Urothelium cell line (cell line): ENCODE measurements around the gene ACOX3.
A peak's percentile ranks its signal among the peaks of the same experiment; 100 is the strongest.
"Not testable (repeated sequence)": the region's sequence is repeated elsewhere in the genome, so short reads cannot be mapped to it uniquely, and the experiment has no call there.

Experiments used
- DNase-seq: peaks from one replicate; pipeline ENCODE4 v3.0.0; 2011; ENCODE audit warnings: low spot score, mixed read lengths
- FAIRE-seq: peaks from 2 replicates; lab custom pipeline; 2011; peaks lifted over from hg19 to GRCh38; lab: Jason Lieb, UNC

Gene ACOX3

DNA sequence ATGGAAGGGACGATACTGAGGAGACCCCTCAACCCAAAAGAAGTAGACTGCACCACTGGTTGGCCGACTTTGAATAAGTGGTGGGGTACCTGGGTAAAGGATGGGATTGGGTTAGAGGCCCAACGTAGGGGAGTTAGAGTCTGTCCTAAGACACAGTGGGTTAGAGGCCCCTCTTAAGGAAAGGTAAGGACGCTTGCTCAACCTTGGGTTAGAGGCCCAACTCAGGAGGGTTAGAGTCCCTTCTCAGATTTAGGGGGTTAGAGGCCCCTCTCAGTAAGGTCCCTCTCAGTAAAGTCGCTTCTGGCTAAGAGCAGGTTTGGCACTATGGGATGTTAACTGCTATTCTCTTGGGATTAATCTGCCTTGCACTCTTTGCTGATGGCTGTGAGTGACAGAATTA is 81.3 kb downstream of the ACOX3 start:
- DNase-seq (no peak), FAIRE-seq (no peak)

GRCh38 chr4:8356856-8357255 is 83.7 kb downstream of the ACOX3 start:
- FAIRE-seq (no peak), DNase-seq (no peak)

GRCh38 chr4:8355864-8356565 is 84.5 kb downstream of the ACOX3 start:
- FAIRE-seq = no peak
- peak; percentile 22 for DNase-seq

DNA sequence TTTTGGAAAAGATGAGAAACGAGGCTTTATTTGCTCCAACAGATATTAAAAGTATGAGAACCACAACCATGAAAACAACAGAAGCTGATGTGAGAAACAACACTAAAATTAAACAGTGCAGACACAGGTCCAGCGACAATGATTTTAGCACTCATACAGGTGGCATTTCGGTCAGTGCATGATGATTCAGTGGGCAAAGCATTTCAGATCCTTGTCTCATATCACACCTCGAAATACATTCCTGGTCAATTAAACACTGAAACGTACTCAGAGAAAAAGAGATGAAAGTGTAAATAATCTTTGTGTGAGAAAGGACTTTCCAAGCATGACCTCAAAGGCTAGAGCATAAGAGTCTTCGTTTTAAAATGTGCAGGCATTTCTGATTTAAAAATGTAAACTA is 85.2 kb downstream of the ACOX3 start:
- peak; percentile 33 for DNase-seq
- FAIRE-seq = no peak

GRCh38 chr4:8353912-8354453 is 86.5 kb downstream of the ACOX3 start:
- DNase-seq (peak; percentile 77), FAIRE-seq (peak; percentile 74)

DNA sequence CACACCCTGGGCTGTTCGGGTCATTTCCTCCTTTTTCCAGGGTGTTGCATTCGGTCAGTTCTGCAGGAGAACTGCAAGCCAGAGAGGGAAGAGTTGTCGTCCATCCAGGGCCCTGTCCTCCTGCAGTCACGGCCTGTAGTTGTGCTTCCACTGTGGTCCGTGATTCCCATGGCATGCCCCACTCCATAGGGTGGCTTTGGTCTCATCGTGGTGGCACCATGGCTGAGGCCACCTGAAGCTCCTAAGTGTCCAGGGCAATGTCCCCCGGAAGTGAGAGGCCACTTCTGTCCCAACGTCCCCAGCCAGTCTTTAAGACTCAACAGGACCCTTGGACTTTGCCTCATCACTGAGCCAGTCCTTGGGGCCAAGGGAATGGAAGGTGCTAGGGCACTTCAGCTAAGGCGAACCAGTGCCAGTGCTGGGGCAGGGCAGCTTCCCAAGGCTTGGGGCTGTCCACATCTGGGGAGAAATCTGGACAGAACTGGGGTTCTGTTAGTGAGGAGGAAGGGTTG is 87.3 kb downstream of the ACOX3 start:
- DNase-seq (no peak), FAIRE-seq (no peak)

DNA sequence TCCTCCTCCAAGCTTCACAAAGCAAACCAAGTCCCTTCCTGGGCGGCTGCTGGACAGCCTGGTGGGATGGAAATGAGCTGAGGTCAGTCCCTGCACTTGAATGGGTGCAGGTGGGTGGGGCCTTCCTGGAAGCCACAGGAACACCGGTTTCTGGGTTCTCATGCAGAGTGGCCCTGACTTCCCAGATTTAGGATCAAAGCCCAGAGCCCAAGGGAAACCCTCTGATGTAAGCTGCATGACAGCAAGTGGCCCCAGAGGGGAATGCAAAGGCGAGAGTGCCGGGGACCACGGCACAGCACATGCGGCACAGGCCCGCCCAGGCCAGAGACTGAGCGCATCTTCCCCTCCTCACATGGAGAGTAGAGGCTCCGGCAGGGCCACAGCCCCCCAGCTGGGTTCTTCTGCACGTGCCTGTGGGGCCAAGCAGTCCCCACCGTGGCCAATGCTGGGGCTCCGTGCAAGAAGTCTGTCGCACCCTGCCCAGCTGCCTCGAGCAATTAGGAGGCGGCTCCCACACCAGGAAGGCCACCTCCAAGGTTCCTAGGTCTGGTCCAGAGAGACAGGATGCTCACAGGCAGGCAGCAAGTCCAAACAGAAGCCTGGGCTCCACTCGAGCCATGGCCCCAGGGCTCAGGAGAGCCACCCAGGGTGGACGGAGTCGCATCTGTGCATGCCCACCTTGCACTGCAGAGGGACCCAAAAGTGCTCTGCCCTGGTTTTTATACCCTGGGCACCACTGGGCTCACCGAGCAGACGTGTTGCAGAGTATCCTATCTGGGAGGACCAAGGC is 88.0 kb downstream of the ACOX3 start:
- no peak for FAIRE-seq

DNA sequence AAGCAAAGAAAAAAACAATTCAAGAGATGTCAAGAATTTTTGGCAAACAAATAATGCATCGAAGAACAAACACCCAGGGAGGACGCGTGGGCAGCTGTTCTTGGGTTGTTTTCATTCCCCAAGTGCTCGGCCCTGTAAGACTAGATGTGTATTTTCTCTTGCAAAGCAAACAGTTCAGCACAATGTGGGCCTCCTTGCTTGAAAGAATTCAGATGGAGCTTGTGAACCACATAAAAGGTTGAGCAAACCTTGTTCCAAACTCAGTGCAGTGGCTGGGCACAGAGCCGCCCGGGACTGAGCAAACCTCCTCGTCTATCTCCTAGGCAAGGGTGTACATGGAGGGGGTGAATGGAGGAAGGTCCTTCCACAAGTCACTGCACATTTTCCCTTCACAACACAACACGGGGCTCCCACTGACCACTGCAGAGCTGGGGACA is 88.6 kb downstream of the ACOX3 start:
- DNase-seq = no peak
- FAIRE-seq = no peak

More for the DNA sequence above, 88.0 kb downstream of the ACOX3 start:
- DNase-seq = no peak

GRCh38 chr4:8350841-8351461 is 89.6 kb downstream of the ACOX3 start:
- no peak for FAIRE-seq

GRCh38 chr4:8350352-8350751 is 90.2 kb downstream of the ACOX3 start:
- DNase-seq (no peak), FAIRE-seq (no peak)

More at GRCh38 chr4:8350841-8351461, 89.6 kb downstream of the ACOX3 start:
- DNase-seq = no peak

GRCh38 chr4:8349664-8350236 is 90.8 kb downstream of the ACOX3 start:
- DNase-seq = no peak
- no peak for FAIRE-seq

DNA sequence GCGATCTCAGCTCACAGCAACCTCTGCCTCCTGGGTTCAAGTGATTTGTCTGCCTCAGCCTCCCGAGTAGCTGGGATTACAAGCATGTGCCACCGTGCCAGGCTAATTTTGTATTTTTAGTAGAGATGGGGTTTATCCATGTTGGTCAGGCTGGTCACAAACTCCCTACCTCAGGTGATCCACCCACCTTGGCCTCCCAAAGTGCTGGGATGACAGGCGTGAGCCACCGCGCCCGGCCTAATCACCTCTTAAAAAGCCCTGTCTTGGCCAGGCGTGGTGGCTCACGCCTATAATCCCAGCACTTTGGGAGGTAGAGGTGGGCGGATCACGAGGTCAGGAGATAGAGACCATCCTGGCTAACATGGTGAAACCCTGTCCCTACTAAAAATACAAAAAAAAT is 91.3 kb downstream of the ACOX3 start:
- not testable (repeated sequence) for FAIRE-seq, DNase-seq

GRCh38 chr4:8348071-8348470 is 92.5 kb downstream of the ACOX3 start:
- no peak for DNase-seq
- no peak for FAIRE-seq

DNA sequence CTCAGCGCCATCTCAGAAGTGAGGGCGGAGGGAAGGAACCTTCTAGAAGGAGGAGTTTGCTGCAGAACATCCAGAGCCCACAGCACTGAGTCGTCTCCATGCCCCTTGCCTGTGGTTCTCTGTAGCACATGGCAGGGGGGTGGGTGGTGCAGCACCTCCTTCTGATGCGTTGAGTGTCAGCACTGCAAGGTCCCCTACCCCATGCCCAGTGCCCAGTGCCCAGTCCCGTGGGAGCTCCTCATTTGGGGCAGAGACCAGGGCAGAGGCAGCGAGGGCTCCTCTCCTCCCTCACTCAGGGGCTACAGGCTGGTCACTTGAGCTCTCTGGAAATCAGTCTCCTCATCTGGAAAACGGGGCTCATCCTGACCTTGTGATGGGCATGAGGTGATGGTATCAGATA is 92.9 kb downstream of the ACOX3 start:
- FAIRE-seq = no peak
- DNase-seq = no peak

DNA sequence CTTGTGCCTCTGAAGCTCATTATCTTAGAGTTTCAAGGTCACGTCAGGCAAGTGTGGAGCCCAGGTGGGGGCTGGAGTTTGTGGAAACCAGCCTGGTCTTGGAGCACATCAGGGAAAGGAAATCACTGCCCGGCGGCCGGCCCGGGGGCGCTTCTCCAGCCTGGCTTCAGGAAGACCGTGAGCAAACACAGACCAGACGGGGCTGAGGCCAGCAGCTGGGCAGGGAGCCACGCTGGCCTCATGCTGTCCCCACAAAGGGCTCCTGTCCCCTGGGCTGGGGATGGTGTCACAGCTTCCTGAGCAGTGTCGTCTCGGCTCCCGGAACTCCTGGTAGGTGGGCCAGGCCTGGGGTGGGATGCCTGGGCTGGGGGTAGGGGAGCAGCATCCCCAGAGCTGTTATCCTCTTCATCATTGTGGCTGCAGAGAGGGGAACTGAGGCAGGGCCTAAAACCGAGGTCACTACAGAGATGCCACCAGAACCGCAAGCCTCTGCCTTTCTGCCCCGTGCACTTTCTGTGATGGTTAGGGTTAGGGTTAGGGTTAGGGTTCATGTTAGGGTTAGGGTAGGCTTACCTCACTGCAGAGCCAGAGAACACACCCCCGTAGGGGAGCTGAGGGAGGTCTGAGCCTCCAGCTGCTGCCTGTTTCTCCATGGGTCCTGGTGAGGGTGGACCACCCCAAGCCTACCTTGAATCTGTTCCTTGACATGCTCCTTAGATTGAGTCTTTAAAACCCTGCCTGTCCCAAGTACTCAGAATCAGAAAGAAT is 93.5 kb downstream of the ACOX3 start:
- no peak for DNase-seq
- no peak for FAIRE-seq

- no peak for FAIRE-seq
- DNase-seq = no peak
Measured at GRCh38 chr4:8345946-8346814, 94.3 kb downstream of the ACOX3 start.

DNA sequence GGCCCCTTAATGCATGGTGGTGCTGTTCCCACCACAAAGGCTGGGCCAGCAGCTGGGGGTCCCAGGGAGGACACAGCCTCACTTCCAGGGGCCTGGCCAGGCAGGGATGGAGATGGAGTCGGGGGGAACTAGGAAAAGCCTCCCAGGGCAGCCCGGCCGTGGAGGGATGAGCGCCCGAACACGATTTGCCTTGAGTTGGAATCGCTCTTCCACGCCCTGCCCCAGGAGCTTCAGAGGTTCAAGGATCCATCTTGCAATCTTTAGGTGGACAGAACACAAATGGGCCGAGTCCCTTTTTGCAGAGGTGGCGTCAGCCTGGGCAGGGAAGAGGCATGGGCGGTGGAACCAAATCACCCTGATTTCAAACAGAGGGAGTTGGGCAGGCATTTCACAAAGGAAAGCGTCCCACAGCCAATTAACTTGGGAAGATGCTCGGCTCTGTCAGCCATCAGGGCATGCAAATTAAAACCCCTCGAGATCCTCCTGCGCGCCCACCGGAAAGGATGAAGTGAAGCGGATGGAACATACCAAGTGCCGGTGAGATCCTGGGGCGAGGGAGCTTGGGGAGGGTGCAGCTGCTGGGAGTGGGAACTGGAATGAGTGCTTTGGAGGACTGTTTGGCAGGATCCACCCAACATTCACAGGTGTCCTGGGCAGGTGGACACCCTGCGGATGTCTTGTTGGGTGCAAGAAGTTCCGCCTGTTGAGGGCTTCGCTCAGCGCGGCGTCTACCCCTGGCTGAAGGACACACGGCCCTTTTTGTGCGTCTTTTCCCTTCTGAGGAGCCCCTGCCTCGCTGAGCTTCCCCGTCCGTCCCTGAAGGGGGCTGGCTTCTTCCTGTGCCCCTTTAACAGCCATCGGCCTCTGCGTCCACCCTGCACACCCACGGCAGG is 95.2 kb downstream of the ACOX3 start:
- DNase-seq (no peak), FAIRE-seq (no peak)

- DNase-seq (no peak), FAIRE-seq (no peak)
Measured at GRCh38 chr4:8344377-8344776, 96.1 kb downstream of the ACOX3 start.
